Epithelial cell of esophagus (primary cell): ENCODE data around the gene GAPVD1.
"Not testable (repeated sequence)": the region's sequence is repeated elsewhere in the genome, so short reads cannot be mapped to it uniquely, and the experiment has no call there.

Source experiments
- DNase-seq: peaks from one replicate; pipeline ENCODE4 v3.0.0; 2010; ENCODE audit warnings: low read depth
- H3K4me3 ChIP-seq: 2 replicates; pipeline ENCODE4 v1.5.1; 2011; ENCODE audit warnings: mild to moderate bottlenecking, low read length, control low read depth
- TF ChIP-seq, protein P1 (sequence below): IDR thresholded peaks from 2 replicates; pipeline ENCODE4 v1.5.1; 2011; ENCODE audit warnings: low read depth, mild to moderate bottlenecking, low read length, control low read depth, inconsistent platforms; ENCODE audit not compliant: insufficient read depth; ENCODE audit errors: missing control alignments

Gene GAPVD1

DNA sequence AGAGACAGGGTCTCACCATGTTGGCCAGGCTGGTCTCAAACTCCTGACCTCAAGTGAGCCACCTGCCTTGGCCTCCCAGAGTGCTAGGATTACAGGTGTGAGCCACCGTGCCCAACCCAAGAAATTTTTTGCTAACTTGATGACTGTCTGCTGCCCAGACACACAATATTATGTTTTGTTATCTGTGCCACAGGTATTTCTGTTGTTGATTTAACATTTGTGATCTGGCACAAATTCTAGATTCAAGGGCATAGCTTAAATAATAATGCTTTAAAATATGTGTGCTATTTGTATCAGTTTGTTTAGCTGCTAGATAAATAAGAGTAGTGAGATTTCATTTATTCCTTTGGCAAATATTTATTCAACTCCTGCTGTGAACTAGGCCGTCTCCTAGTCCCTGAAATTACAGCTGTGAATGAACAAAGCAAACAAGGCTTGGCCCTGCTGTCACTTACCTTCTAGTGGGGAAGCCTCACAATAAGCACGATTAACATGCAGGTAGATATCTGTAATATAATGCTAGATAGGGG, 35.3 kb downstream of the GAPVD1 start:
- TF ChIP-seq, protein P1, sequence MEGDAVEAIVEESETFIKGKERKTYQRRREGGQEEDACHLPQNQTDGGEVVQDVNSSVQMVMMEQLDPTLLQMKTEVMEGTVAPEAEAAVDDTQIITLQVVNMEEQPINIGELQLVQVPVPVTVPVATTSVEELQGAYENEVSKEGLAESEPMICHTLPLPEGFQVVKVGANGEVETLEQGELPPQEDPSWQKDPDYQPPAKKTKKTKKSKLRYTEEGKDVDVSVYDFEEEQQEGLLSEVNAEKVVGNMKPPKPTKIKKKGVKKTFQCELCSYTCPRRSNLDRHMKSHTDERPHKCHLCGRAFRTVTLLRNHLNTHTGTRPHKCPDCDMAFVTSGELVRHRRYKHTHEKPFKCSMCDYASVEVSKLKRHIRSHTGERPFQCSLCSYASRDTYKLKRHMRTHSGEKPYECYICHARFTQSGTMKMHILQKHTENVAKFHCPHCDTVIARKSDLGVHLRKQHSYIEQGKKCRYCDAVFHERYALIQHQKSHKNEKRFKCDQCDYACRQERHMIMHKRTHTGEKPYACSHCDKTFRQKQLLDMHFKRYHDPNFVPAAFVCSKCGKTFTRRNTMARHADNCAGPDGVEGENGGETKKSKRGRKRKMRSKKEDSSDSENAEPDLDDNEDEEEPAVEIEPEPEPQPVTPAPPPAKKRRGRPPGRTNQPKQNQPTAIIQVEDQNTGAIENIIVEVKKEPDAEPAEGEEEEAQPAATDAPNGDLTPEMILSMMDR, result no peak
- no peak overlapping the region for H3K4me3 ChIP-seq
- no peak for DNase-seq

DNA sequence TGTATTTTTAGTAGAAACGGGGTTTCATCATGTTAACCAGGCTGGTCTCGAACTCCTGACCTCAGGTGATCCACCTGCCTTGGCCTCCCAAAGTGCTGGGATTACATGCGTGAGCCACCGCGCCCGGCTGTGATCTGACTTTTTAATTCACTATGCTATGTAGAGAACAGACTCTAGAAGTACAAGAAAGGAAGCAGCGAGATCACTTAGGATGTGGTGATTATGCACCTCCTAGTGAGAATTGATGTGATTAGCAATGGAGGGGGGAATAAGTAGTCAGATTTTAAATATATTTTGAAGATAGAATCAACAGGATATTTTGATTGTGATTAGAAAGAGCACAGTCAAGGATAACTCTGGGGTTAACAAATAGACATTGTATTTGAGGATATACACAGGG, 36.3 kb downstream of the GAPVD1 start:
- TF ChIP-seq, protein P1, result no peak
- H3K4me3 ChIP-seq, result no peak overlapping the region

DNA sequence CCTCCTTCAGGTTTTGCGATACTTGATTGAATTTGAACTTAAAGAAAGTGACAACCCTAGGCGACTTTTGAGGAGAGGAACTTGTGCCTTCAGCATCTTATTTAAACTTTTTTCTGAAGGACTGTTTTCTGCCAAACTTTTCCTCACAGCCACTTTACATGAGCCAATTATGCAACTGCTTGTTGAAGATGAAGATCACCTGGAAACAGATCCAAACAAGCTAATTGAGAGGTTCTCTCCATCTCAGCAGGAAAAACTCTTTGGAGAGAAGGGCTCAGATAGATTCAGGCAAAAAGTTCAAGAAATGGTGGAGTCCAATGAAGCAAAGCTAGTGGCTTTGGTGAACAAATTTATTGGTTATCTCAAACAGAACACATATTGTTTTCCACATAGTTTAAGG, 40.6 kb downstream of the GAPVD1 start:
- no peak for DNase-seq

More for the DNA sequence above, 36.3 kb downstream of the GAPVD1 start:
- DNase-seq, result no peak

DNA sequence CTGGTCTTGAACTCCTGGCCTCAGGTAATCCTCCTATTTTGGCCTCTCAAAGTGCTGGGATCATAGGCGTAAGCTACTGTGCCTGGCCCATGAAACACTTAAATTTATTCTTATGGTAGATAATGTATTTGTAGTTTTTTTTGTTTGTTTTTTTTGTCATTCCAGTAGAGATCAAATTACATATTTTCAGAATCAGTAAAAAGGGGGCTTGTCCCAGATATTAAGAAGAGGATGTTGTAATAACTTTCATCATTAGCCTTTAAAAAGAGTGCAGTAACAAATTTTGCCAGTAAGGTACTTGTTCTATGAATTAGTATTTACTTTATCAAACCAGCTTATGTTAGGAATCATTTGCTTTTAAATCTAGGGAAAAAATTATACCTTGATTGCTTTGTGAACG, 42.6 kb downstream of the GAPVD1 start:
- TF ChIP-seq, protein P1, result no peak
- no peak for DNase-seq
- no peak overlapping the region for H3K4me3 ChIP-seq

More for the DNA sequence above, 40.6 kb downstream of the GAPVD1 start:
- H3K4me3 ChIP-seq, result no peak overlapping the region
- TF ChIP-seq, protein P1, result no peak

DNA sequence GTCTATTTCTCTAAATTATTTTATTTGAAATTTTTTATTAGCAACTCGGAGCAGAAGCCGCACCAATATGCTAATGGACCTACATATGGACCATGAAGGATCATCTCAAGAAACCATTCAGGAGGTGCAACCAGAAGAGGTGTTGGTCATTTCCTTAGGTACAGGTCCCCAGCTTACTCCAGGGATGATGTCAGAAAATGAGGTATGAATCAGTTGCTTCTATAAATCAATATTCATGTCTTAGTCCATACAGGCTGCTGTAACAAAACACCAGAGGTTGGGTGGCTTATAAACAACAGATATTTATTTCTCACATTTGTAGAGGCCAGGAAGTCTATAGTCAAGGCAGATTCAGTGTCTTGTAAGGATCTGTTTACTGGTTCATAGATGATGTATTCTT, 50.8 kb downstream of the GAPVD1 start:
- DNase-seq, result no peak
- no peak overlapping the region for H3K4me3 ChIP-seq
- TF ChIP-seq, protein P1, result no peak

DNA sequence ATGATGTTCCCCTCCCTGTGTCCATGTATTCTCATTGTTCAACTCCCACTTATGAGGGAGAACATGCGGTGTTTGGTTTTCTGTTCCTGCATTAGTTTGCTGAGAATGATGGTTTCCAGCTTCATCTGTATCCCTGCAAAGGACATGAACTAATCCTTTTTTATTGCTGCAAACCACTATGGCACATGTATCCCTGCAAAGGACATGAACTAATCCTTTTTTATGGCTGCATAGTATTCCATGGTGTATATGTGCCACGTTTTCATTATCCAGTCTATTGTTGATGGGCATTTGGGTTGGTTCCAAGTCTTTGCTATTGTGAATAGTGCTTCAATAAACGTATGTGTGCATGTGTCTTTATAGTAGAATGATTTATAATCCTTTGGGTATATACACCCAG, 54.7 kb downstream of the GAPVD1 start:
- DNase-seq, H3K4me3 ChIP-seq: not testable (repeated sequence)

DNA sequence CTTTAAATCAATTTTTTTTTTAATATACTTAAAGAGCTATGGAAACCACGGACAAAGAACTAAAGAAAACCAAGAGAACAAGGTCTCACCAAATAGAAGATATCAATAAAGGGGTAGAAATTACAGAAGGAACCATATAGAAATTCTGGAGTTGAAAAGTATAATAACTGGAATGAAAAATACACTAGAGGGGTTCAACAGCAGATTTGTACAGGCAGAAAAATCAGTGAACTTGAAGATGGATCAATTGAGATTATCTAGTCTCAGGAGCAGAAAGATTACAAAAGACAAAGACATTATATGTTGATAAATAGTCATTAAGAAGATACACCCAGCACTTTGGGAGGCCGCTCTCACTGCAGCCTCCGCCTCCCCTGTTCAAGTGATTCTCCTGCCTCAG, 56.1 kb downstream of the GAPVD1 start:
- TF ChIP-seq, protein P1, result no peak
- no peak overlapping the region for H3K4me3 ChIP-seq
- DNase-seq, result no peak
